ENCODE results near the gene GYPA. TPM values are rescaled to one million over a fixed set of nuclear protein-coding genes. Genes with fewer than 3 reads are reported as not detected.
"Not testable (repeated sequence)": the region's sequence is repeated elsewhere in the genome, so short reads cannot be mapped to it uniquely, and the experiment has no call there.

GYPA gene
- not detected in 2 replicates for total RNA-seq (2022)
- Bru-seq, nascent RNA, result not detected
- not detected for BruChase-seq, experiment 1, labeled RNA remaining after a 6-hour chase
- not detected for BruChase-seq, experiment 2, labeled RNA remaining after a 2-hour chase
- long read RNA-seq, result 0 reads

DNA sequence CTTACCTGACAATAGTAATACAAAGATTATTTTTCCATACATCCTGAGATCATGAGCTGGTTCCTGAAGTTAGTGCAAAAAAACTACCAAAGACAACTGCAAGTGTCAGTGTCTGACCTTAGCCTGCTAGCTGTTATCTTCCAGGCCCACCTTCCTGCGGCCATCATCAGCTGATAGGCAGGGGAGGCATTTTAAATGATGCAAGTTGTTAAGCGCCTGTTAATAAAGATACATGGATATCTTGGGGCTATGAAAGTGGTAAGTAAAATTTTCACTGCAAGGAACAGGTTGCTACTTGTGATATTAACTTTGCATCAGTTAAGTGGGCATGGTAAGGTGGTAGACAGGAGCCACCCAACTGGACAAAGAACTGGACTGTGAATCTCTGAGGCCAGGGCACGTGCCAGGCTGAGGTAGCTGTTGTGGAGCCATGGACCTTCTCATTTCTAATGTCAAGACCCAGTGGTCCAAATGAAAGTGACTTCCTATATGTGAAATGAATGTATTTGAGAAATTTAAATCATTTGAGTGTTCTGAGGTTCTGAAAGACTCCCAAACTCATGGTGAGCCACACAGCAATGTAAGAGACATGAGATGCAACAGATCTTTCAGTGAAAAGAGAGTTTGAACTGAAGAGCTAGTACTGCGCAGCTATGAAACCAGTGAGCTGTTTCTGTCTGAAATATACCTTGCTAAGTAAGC lies at the start of gene GYPA:
Gene GYPA, minus strand, starts transcription at position 125 of the 702 bp plus-strand sequence. Its CDS starts 83 bp downstream, at position 42.
- DNase-seq (ENCODE audit: unreplicated experiment); POLR2A ChIA-PET; H3K4me1 Mint-ChIP-seq (ENCODE audit: insufficient read depth, unreplicated experiment); H3K4me3 Mint-ChIP-seq (ENCODE audit: unreplicated experiment); H3K9me3 Mint-ChIP-seq (ENCODE audit: unreplicated experiment); H3K27ac Mint-ChIP-seq (ENCODE audit: low read depth, unreplicated experiment); intact Hi-C loops (cut with micrococcal nuclease); BruUV-seq (replicated peaks); H3K36me3 Mint-ChIP-seq (ENCODE audit: insufficient read depth, unreplicated experiment): not testable (repeated sequence)
- CTCF ChIA-PET, result interaction anchor here (0.6 to 0.7 kb wide), 2 partner anchors 85 to 646 kb away, joined by 3 to 4 read pairs; no protein-coding TSS in a partner anchor
- H3K27me3 Mint-ChIP-seq (ENCODE audit: insufficient read depth, unreplicated experiment), result peaks cover 41% of the 10 kb centered on the region

DNA sequence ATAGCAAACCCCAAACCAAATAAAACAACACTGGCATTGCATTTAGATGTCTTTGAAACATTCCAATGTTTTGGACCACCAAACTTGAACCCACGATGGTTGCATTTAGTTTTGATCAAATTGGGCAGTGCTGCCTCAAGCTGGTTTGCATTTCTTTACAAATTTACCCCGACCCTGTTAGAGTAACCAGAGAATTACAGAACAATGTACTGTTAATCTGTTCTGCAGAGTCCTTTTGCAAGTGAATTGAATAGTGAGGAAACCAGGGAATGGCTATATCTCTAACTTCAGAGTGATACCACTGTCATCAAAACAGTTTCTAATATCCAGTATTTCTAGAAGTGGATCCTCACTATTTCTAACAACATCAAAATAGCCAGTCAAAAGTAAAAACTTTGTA lies 49.5 kb upstream of the GYPA start:
- no peaks in the 10 kb centered on the region for H3K4me1 Mint-ChIP-seq (ENCODE audit: insufficient read depth, unreplicated experiment)
- ChIA-PET CTCF (no interaction called here), POLR2A (no interaction called here)
- H3K27ac Mint-ChIP-seq (ENCODE audit: low read depth, unreplicated experiment), result no peak overlapping the region
- H3K36me3 Mint-ChIP-seq (ENCODE audit: insufficient read depth, unreplicated experiment), result no peaks in the 10 kb centered on the region
- BruUV-seq (replicated peaks), result no TSS peak
- H3K27me3 Mint-ChIP-seq (ENCODE audit: insufficient read depth, unreplicated experiment), result no peaks in the 10 kb centered on the region
- no peak for DNase-seq (ENCODE audit: unreplicated experiment)
- H3K4me3 Mint-ChIP-seq (ENCODE audit: unreplicated experiment), result no peak overlapping the region
- TF ChIP-seq, protein P1, sequence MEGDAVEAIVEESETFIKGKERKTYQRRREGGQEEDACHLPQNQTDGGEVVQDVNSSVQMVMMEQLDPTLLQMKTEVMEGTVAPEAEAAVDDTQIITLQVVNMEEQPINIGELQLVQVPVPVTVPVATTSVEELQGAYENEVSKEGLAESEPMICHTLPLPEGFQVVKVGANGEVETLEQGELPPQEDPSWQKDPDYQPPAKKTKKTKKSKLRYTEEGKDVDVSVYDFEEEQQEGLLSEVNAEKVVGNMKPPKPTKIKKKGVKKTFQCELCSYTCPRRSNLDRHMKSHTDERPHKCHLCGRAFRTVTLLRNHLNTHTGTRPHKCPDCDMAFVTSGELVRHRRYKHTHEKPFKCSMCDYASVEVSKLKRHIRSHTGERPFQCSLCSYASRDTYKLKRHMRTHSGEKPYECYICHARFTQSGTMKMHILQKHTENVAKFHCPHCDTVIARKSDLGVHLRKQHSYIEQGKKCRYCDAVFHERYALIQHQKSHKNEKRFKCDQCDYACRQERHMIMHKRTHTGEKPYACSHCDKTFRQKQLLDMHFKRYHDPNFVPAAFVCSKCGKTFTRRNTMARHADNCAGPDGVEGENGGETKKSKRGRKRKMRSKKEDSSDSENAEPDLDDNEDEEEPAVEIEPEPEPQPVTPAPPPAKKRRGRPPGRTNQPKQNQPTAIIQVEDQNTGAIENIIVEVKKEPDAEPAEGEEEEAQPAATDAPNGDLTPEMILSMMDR (IDR thresholded peaks at IDR 0.05; ENCODE audit: unreplicated experiment), result no peak
- intact Hi-C loops (cut with micrococcal nuclease), result no loop called here
- H3K9me3 Mint-ChIP-seq (ENCODE audit: unreplicated experiment), result no peaks in the 10 kb centered on the region

DNA sequence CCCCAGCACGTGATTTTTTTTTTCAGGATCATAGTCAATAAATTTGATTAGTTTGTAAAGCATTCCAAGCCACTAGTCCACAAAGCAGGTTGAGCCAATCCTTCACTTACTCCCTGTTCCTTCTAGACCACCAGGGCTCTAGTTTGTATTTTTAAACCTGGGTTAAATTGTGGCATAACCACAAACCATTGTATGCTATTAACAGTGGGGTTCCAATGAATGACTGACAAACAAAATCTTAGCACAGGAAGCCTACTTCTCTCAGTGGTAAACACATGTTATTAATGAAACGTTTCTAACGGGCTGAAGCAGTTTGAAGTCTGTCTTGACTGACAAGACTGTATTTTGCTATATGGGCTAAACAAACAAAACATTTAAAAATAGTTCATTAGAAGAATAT lies 48.6 kb upstream of the GYPA start:
- Mint-ChIP-seq H3K4me1 (ENCODE audit: insufficient read depth, unreplicated experiment) (no peaks in the 10 kb centered on the region), H3K4me3 (ENCODE audit: unreplicated experiment) (no peak overlapping the region), H3K9me3 (ENCODE audit: unreplicated experiment) (no peaks in the 10 kb centered on the region), H3K36me3 (ENCODE audit: insufficient read depth, unreplicated experiment) (no peaks in the 10 kb centered on the region), H3K27ac (ENCODE audit: low read depth, unreplicated experiment) (no peak overlapping the region), H3K27me3 (ENCODE audit: insufficient read depth, unreplicated experiment) (no peaks in the 10 kb centered on the region)
- BruUV-seq (replicated peaks), result no TSS peak
- TF ChIP-seq, protein P1 (IDR thresholded peaks at IDR 0.05; ENCODE audit: unreplicated experiment), result no peak
- intact Hi-C loops (cut with micrococcal nuclease), result no loop called here
- POLR2A ChIA-PET, result no interaction called here
- no peak for DNase-seq (ENCODE audit: unreplicated experiment)
- CTCF ChIA-PET, result no interaction called here

DNA sequence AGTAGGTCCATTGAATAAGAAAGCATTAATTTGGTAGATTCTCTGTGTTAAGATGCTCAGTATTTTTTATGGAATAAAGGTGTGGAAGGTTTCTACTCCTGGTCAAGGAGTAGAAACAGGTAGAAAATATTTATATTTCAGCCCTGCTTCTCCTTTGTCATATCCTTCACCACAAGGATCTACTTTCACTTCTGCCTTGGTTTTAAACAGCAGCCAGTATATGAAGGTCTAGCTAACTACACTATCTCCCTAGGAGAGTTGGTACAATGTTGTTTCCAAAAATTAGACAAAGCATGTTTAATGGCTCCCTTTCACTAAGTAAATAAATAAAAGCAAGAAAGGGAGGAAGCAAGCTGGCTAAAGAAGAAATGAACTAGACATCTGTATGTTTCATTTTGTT lies 44.6 kb upstream of the GYPA start:
- no peak for DNase-seq (ENCODE audit: unreplicated experiment)
- H3K27me3 Mint-ChIP-seq (ENCODE audit: insufficient read depth, unreplicated experiment), result no peaks in the 10 kb centered on the region
- CTCF ChIA-PET, result interaction anchor here (0.7 to 1.1 kb wide), 2 partner anchors 8 to 611 kb away, joined by 3 read pairs; no protein-coding TSS in a partner anchor
- no peaks in the 10 kb centered on the region for H3K36me3 Mint-ChIP-seq (ENCODE audit: insufficient read depth, unreplicated experiment)
- no peaks in the 10 kb centered on the region for H3K4me1 Mint-ChIP-seq (ENCODE audit: insufficient read depth, unreplicated experiment)
- POLR2A ChIA-PET, result interaction anchor here (0.7 to 0.9 kb wide), 2 partner anchors 16 to 913 kb away, joined by 3 read pairs; partner anchors contain the start of gene ANAPC10
- TF ChIP-seq, protein P1 (IDR thresholded peaks at IDR 0.05; ENCODE audit: unreplicated experiment), result no peak
- H3K4me3 Mint-ChIP-seq (ENCODE audit: unreplicated experiment), result no peak overlapping the region
- intact Hi-C loops (cut with micrococcal nuclease), result no loop called here
- no peak overlapping the region for H3K27ac Mint-ChIP-seq (ENCODE audit: low read depth, unreplicated experiment)
- no peaks in the 10 kb centered on the region for H3K9me3 Mint-ChIP-seq (ENCODE audit: unreplicated experiment)
- BruUV-seq (replicated peaks), result no TSS peak

Measured in MCF 10A (cell line).